HCT116 (cell line): Measurements from ENCODE around the gene WDR93. TPM values are rescaled to one million over a fixed set of nuclear protein-coding genes. Genes with fewer than 3 reads are reported as not detected.

Experiments
- ATAC-seq: fragments of 200-7000 bp; cut with Tn5 transposase; 2 replicates; pipeline ENCODE4 v1.9.1; 2020; ENCODE audit warnings: mild to moderate bottlenecking, moderate library complexity
- BruUV-seq: library from RNA; stranded (reverse); fragments of 400-500 nt; replicated peaks from 2 replicates; lab custom pipeline; 2021; lab: Mats Ljungman, UMichigan
- CTCF ChIA-PET: fragments of 300-600 bp; sonication (Branson Sonifier 250); formaldehyde crosslinking; loops from one replicate; lab custom pipeline; 2021; ENCODE audit warnings: antibody characterized with exemption; lab: Charles Lee
- POLR2A ChIA-PET: fragments of 300-600, 350-600 bp; sonication (Branson Sonifier 250); formaldehyde crosslinking; loops from one replicate; lab custom pipeline; 2021; ENCODE audit warnings: antibody characterized with exemption; lab: Charles Lee
- RAD21 ChIA-PET, 2 experiments: fragments of 300-600 bp; sonication (Branson Sonifier 250); formaldehyde crosslinking; loops; one replicate each; lab custom pipeline; 2023; ENCODE audit warnings: low total read pairs in 2 of 2; ENCODE audit not compliant: uncharacterized antibody in 2 of 2, unreplicated experiment in 2 of 2, low non-redundant PET in 1 of 2; lab: Charles Lee
- DNase-seq: peaks from one replicate; pipeline ENCODE4 v3.0.0-alpha.2; 2010; ENCODE audit warnings: low read depth, low spot score
- H2AFZ ChIP-seq: fragments of 200-600 bp; shearing (Covaris generic), sonication (generic); 2 replicates; pipeline ENCODE4 v1.6.1; 2017; ENCODE audit warnings: low read depth, mixed run types, mixed read lengths, antibody characterized with exemption, low read length; ENCODE audit not compliant: poor library complexity, severe bottlenecking
- H3K27ac ChIP-seq: 2 replicates; pipeline ENCODE4 v1.5.1; 2012; ENCODE audit warnings: low read depth, low read length
- H3K27me3 ChIP-seq: fragments of 200-600 bp; sonication (generic); 2 replicates; pipeline ENCODE4 v1.6.1; 2016; ENCODE audit warnings: mixed run types, low read length, mixed read lengths; ENCODE audit not compliant: insufficient read depth
- H3K36me3 ChIP-seq, 2 experiments: fragments of 200-500 bp in 1 of 2; fragments of 200-600 bp in 1 of 2; sonication (Bioruptor generic) in 1 of 2; sonication (generic) in 1 of 2; 2 replicates each; pipeline versions ENCODE4 v1.5.1 to v1.6.1; 2014 to 2016; ENCODE audit warnings: low read length in 2 of 2, inconsistent platforms in 1 of 2, mixed read lengths in 1 of 2, mixed run types in 1 of 2; ENCODE audit not compliant: insufficient read depth in 2 of 2, control insufficient read depth in 1 of 2
- H3K4me1 ChIP-seq, 2 experiments: fragments of 200-600 bp in 1 of 2; sonication (generic) in 1 of 2; 2 replicates each; pipeline versions ENCODE4 v1.5.1 to v1.6.1; 2012 to 2017; ENCODE audit warnings: low read length in 2 of 2, inconsistent platforms in 1 of 2, mild to moderate bottlenecking in 1 of 2, mixed read lengths in 1 of 2, mixed run types in 1 of 2, moderate library complexity in 1 of 2; ENCODE audit not compliant: insufficient read depth in 2 of 2, control insufficient read depth in 1 of 2
- H3K4me2 ChIP-seq: fragments of 200-600 bp; sonication (generic); 2 replicates; pipeline ENCODE4 v1.6.1; 2017; ENCODE audit warnings: mixed run types, low read length, mixed read lengths
- H3K4me3 ChIP-seq, 2 experiments: fragments of 200-600 bp in 1 of 2; sonication (generic) in 1 of 2; replicated peaks in 1 of 2; 2 replicates each; pipeline ENCODE4 v1.5.1; 2011 to 2016; ENCODE audit warnings: low read length in 2 of 2, control low read depth in 1 of 2, low read depth in 1 of 2, mild to moderate bottlenecking in 1 of 2, mixed read lengths in 1 of 2, mixed run types in 1 of 2
- H3K79me2 ChIP-seq: fragments of 200-600 bp; sonication (generic); 2 replicates; pipeline ENCODE4 v1.6.1; 2017; ENCODE audit warnings: mild to moderate bottlenecking, mixed run types, low read length, moderate library complexity, mixed read lengths; ENCODE audit not compliant: insufficient read depth
- H3K9ac ChIP-seq: fragments of 200-600 bp; sonication (generic); 2 replicates; pipeline ENCODE4 v1.6.1; 2016; ENCODE audit warnings: low read length, mixed read lengths
- H3K9me2 ChIP-seq: fragments of 200-600 bp; sonication (generic), shearing (Covaris generic); 2 replicates; pipeline ENCODE4 v1.6.1; 2017; ENCODE audit warnings: mixed run types, mild to moderate bottlenecking, moderate library complexity; ENCODE audit not compliant: insufficient read depth
- H3K9me3 ChIP-seq, 2 experiments: fragments of 200-500 bp in 1 of 2; fragments of 200-600 bp in 1 of 2; sonication (Bioruptor generic) in 1 of 2; sonication (generic) in 1 of 2; 2 replicates each; pipeline ENCODE4 v1.6.1; 2014 to 2017; ENCODE audit warnings: low read length in 2 of 2, mixed read lengths in 2 of 2, inconsistent platforms in 1 of 2, low read depth in 1 of 2, mild to moderate bottlenecking in 1 of 2, mixed run types in 1 of 2, moderate library complexity in 1 of 2; ENCODE audit not compliant: control insufficient read depth in 1 of 2, insufficient read depth in 1 of 2
- H4K20me1 ChIP-seq: fragments of 200-600 bp; sonication (generic), shearing (Covaris generic); 2 replicates; pipeline ENCODE4 v1.6.1; 2017; ENCODE audit warnings: mixed run types, mild to moderate bottlenecking, moderate library complexity; ENCODE audit not compliant: insufficient read depth
- ATF3 ChIP-seq: IDR thresholded peaks from 2 replicates; pipeline ENCODE4 v1.6.1; 2012
- CEBPB ChIP-seq: IDR thresholded peaks from 2 replicates; pipeline ENCODE4 v1.6.1; 2012; ENCODE audit warnings: low read depth
- CTCF ChIP-seq, 3 experiments: fragments of 200-600 bp in 1 of 3; sonication (generic) in 1 of 3; IDR thresholded peaks in 2 of 3; conservative IDR thresholded peaks in 1 of 3; 2 replicates each; pipeline ENCODE4 v1.5.1; 2012 to 2017; ENCODE audit warnings: low read depth in 2 of 3, low read length in 2 of 3, antibody characterized with exemption in 1 of 3, borderline replicate concordance in 1 of 3, control low read depth in 1 of 3, mild to moderate bottlenecking in 1 of 3, mixed read lengths in 1 of 3, mixed run types in 1 of 3, moderate library complexity in 1 of 3; ENCODE audit not compliant: insufficient read depth in 1 of 3
- EGR1 ChIP-seq: IDR thresholded peaks from 2 replicates; pipeline ENCODE4 v1.6.1; 2012; ENCODE audit warnings: low read depth
- FOSL1 ChIP-seq: IDR thresholded peaks from 2 replicates; pipeline ENCODE4 v1.6.1; 2012; ENCODE audit warnings: low read depth
- JUND ChIP-seq: IDR thresholded peaks from 2 replicates; pipeline ENCODE4 v1.6.1; 2012
- POLR2A ChIP-seq: IDR thresholded peaks from 2 replicates; pipeline ENCODE4 v1.7.0; 2011; ENCODE audit warnings: borderline replicate concordance; ENCODE audit not compliant: insufficient read depth, insufficient read length; ENCODE audit errors: extremely low read depth
- POLR2AphosphoS5 ChIP-seq: IDR thresholded peaks from 2 replicates; pipeline ENCODE4 v1.6.1; 2011; ENCODE audit warnings: mild to moderate bottlenecking, low read depth, low read length, moderate library complexity
- ZBTB33 ChIP-seq: IDR thresholded peaks from 2 replicates; pipeline ENCODE4 v1.6.1; 2011; ENCODE audit warnings: mild to moderate bottlenecking, low read length, moderate library complexity; ENCODE audit not compliant: insufficient replicate concordance; ENCODE audit errors: extremely low read depth
- ZFX ChIP-seq: fragments of 450-650 bp; IDR thresholded peaks from 2 replicates; pipeline ENCODE4 v1.6.1; 2017
- ZNF274 ChIP-seq: fragments of 200-500 bp; sonication (Bioruptor generic); IDR thresholded peaks from 2 replicates; pipeline ENCODE4 v1.6.1; 2014; ENCODE audit warnings: mild to moderate bottlenecking, low read depth, low read length, inconsistent platforms
- intact Hi-C: fragments of 100-400 bp; cut with micrococcal nuclease; formaldehyde crosslinking; loops from 2 replicates; pipeline ENCODE4 v1.10.0; 2022
- total RNA-seq: library from RNA; stranded (reverse); gene quantifications from one replicate; pipeline ENCODE4 v1.2.1, GENCODE V29; 2021; ENCODE audit not compliant: unreplicated experiment

The WDR93 gene
- total RNA-seq, 1 experiment from 2014 or later = 0.42 TPM

GRCh38 chr15:89690276-89691218 lies at the start of gene WDR93, which contains the start of gene PEX11A (continued):
- TF ChIP-seq CTCF (IDR thresholded peaks at IDR 0.05 in 2 of 3, conservative IDR thresholded peaks at IDR 0.05 in 1 of 3; ENCODE audit: borderline replicate concordance in 1 of 3, insufficient read depth in 1 of 3, low read depth in 2 of 3, low read length in 2 of 3) (no peak), FOSL1 (no peak), ATF3 (no peak)

- intact Hi-C loops = no loop called here
- no peaks in the 10 kb centered on the region for H3K9me3 ChIP-seq
- H3K4me1 ChIP-seq = no peaks in the 10 kb centered on the region
- no peak overlapping the region for H3K27ac ChIP-seq
- H3K79me2 ChIP-seq = no peaks in the 10 kb centered on the region
- H2AFZ ChIP-seq = no peak overlapping the region
- H3K36me3 ChIP-seq = no peaks in the 10 kb centered on the region
- DNase-seq (no peak), ATAC-seq (no peak)
- H3K4me3 ChIP-seq = no peak overlapping the region
- ChIA-PET POLR2A (no interaction called here), CTCF (no interaction called here), RAD21 (no interaction called here)
- H3K27me3 ChIP-seq = no peaks in the 10 kb centered on the region
- no peak overlapping the region for H3K4me2 ChIP-seq
- H3K9ac ChIP-seq = no peak overlapping the region
- H4K20me1 ChIP-seq = no peaks in the 10 kb centered on the region
- no TSS peak for BruUV-seq
- no peaks in the 10 kb centered on the region for H3K9me2 ChIP-seq
- TF ChIP-seq ATF3 = no peak
- TF ChIP-seq CEBPB = no peak
- no peak for TF ChIP-seq POLR2A
- no peak for TF ChIP-seq POLR2AphosphoS5
- no peak for TF ChIP-seq CTCF (IDR thresholded peaks at IDR 0.05 in 2 of 3, conservative IDR thresholded peaks at IDR 0.05 in 1 of 3; ENCODE audit: borderline replicate concordance in 1 of 3, insufficient read depth in 1 of 3, low read depth in 2 of 3, low read length in 2 of 3)
- no peak for TF ChIP-seq ZBTB33
- no peak for TF ChIP-seq ZNF274
- TF ChIP-seq JUND = no peak
- TF ChIP-seq EGR1 = no peak
- TF ChIP-seq ZFX = no peak
Measured at GRCh38 chr15:89641053-89641452, 49.6 kb upstream of the WDR93 start.
